ENCODE data around the gene CELF1. TPM values are rescaled to one million over a fixed set of nuclear protein-coding genes. Genes with fewer than 3 reads are reported as not detected.

CELF1 gene
- total RNA-seq (2014; rRNA removed; shearing (Covaris generic)): 60.3 and 74.4 TPM in 2 replicates
- polyA plus RNA-seq (2014; cell fraction: nucleus; rRNA removed): 94.7 and 103 TPM in 2 replicates

DNA sequence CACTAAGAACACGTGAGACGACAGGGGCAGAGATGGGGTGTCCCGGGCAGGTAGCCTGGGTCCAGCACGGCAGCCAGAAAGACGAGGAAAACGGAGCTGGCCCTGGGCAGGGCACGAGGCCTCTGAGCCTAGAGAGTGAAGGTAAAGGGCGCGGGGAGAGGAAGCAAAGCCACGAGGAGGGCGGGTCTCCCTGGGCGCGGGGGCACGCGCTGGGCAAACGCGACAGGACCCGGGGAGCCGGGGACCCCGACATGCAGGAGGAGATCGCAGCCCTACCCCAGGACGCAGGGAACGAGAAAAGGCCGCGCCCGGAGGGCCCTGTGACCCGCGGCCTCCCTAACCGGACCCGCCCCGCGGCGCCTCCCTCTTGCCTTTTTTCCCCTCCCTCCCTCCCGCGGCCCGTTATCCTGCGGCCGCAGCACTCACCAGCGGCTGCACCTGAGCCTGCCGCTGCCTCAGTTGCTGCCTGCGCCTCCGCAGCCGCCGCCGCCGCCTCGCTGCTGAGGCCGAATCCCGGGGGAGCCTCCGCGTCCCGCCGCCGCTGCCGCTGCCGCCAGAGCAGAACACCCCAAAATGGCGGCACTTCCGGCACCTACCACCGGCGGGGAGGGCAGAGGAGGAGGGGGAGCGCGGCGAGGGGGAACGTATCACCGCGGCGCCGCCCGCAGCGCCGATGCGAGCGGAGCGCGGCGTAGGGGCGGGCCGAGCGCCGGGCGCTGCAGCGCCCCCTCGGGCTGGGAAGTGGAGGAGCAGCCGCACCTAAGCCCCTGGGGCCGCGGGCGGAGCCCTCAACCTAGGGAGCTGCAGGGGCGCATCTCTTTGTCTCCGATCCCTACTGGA, at the start of gene CELF1:
Gene CELF1 (minus strand): TSS at position 567 of the 840 bp plus-strand sequence. CDS start 53,609 bp downstream, outside the sequence.
- peak; percentile 83 for DNase-seq (ENCODE audit: extremely low read depth, low read depth)

DNA sequence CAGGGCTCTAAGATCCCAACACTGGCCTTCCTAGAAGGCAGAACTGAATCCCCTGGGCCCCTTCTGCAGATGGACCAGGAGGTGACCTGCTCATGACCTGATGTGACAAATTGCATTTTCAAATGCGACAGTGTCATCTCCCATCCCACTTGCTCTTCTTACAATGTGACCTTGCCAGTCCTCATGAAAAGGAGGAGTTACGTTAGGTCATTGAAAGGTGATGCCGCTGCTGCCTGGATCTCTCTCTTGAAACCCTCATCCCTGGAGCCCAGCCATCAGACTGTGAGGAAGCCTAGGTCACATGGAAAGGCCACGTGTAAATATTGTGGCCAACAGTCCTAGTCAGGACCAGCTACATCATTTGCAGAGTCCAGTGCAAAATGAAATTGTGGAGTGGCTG, 47.0 kb upstream of the CELF1 start:
- DNase-seq (ENCODE audit: extremely low read depth, low read depth): no peak

DNA sequence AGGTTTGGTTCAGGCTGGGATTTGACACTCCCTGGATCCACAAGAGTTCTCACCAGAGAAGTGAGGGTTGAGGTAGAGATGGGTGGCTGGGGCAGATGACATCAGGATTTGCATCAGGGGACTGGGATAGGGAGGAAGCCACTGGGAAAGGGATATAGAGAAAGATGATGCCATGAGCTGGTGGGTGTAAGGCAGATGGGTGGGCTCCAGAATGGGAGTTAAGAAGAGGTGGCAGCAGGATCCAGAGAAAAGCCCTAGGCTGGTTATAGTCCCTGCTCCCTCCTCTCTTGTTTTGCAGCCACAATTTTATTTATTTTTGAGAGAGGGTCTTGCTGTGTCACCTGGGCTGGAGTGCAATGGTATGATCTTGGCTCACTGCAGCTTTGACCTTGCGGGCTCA, 43.0 kb upstream of the CELF1 start:
- no peak for DNase-seq (ENCODE audit: extremely low read depth, low read depth)

DNA sequence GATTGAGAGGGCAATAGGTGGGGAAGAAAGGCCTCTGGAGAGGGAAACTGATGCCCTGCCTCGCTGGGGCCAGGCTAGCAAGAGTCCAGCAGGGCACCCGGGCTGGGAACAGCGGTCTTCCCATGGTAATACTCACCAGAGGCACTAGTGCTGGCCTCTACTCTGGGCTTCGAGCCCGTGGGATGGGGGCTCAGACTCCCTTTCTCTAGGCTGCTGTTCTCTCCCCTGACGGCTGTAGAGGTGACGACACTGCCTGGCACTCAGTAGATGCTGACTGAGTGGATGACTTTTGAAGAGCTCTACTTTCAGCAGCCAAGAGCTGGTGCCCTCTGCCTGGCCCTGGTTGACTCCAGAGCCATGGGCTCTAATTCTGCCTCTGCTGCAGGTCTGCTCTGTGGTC, 42.1 kb upstream of the CELF1 start:
- no peak for DNase-seq (ENCODE audit: extremely low read depth, low read depth)

DNA sequence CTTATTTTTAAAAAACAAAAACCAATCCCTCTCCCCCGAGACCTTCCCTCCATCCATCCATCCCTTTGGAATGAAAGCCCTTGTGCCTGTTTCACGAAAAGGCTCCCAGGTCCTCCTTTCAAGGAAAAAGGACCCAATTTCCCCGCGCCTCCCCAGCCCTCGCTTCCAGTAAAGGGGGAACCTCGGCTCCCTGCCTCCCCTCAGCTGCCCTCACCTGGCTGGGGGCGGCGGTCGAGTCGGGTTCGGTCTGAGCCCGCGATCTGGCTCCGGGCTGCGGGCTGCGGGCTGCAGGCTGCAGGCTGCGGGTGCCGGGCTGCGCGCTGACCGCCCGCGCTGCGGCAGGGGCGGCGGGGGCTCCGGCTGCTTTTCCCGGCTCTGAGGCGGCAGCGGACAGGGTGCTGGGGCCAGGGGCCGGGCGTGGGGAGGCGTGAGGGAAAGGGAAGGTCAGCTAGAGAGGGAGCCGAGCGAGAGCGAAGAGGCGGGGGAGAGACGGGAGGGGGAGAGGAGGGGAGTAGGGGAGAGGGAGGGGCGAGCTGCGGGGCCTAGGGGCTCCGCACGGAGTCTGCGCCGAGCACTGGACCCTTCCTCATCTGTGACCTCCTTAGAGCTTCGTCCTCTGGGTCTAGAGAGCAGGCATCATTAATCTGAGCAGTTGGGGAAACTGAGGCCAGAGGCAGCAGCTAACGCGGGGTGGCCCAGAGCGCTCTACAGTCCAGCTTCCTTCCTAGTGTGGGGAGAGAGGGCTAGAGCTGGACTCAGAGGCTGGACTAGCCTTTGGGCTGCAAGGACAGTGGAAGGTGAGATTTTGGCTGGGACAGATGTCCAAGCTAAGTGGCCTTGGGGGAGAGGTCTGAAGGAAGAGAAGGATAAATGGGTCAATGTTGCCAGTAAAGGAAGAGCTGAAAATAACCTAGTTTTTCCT, 41.3 kb upstream of the CELF1 start, which contains the start of gene C1QTNF4:
Gene C1QTNF4 (minus strand): TSS at position 478 of the 922 bp plus-strand sequence. CDS start 3,601 bp downstream, outside the sequence.
- no peak for DNase-seq (ENCODE audit: extremely low read depth, low read depth)

DNA sequence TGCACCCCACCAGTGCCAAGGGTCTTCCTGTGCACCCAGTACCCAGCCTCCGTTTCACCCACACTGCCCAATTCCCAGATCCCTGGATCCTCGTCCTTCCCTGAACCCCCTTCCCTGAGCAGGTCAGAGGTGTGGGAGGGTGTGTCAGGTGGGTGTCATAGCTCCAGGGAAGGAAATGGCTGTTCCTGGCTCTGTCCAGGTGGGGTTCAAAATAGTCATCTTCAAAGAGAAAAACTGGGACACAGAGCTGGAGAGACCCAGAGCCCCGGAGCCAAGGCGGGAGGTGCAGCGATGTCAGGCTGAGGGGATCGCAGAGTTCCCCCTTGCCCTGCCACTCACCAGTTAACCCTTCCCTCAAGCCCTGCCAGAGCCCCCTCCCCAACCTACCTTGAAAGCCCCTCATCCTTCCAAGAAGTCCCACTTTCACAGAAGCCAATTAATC, 40.6 kb upstream of the CELF1 start:
- DNase-seq (ENCODE audit: extremely low read depth, low read depth): no peak

GRCh38 chr11:47592970-47593369, 40.0 kb upstream of the CELF1 start:
- DNase-seq (ENCODE audit: extremely low read depth, low read depth): no peak

- no peak for DNase-seq (ENCODE audit: extremely low read depth, low read depth)
Measured at GRCh38 chr11:47592251-47592650, 39.3 kb upstream of the CELF1 start.

DNA sequence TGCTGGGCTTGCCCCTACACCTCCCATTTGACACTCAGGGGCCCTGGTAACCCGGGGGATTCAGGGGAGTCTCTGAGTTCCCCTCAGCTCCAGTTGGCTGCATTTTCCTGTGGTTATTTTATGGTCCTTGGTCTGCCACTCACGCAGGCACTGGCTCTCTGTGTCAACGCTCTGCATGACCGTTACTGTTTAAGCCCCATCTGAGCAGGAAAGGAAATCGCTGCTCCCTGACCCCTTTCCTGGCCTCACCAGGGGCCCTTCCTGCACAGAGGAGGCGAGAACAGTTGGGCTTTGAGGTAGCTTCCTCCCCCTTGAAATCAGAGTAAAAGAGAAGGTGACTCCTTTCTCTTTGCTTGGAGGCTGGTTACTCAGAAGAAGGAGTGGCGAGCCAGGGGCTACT, 38.8 kb upstream of the CELF1 start:
- no peak for DNase-seq (ENCODE audit: extremely low read depth, low read depth)

- DNase-seq (ENCODE audit: extremely low read depth, low read depth): no peak
Measured at GRCh38 chr11:47589977-47590861, 37.3 kb upstream of the CELF1 start.

DNA sequence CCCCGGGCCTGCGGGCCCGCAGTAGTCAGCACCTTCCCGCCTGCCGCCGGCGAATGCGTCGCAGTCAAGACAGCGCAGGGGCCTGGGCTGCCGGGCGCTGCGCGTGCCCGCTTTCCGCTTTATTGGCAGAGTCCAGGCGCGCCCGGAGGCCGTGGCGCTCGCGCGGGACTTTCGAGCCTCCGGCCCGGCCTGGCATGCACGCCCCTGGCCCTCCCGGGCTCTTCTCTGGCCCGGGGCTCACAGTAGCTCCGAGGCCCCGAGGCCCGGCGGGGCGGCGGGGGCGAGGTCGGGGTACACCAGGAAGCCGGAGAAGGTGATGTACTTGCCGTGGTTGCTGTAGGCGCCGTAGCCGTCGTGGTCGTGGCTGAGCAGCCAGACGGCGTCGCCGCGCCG, 36.6 kb upstream of the CELF1 start:
- DNase-seq (ENCODE audit: extremely low read depth, low read depth): no peak

- DNase-seq (ENCODE audit: extremely low read depth, low read depth): no peak
Measured at GRCh38 chr11:47589118-47589517, 36.2 kb upstream of the CELF1 start.

GRCh38 chr11:47587723-47588326, 34.9 kb upstream of the CELF1 start:
- DNase-seq (ENCODE audit: extremely low read depth, low read depth): no peak

DNA sequence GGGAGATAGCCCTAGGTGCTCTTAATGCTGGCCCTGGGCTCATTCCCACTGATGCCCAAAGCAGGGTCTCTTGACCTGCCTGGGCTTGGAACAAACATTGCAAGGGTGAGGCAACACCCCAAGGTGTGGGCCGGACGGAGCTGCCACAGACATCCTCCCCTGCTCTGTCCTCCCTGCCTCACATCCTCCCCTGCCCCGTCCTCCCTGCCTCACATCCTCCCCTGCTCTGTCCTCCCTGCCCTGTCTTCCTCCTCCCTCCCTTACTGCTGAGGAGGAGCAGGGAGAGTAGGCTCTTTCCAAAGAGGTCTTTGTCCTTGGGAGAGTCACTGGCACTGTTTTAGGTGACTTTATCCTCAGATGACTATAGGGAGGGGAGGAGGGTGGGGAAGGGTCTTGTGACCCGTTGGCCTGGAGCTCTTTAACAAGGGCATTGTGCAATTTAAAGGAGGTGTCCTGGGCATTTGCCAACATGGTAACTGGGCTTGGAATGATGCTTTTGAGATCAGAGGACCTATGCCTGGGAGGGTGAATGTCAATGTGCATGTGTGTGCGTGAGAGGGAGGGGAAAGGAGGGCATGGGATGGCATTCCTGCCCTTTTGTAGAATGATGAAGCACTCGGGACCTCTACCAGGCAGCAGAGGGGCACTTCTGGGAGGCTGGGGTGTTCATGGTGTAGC, 34.2 kb upstream of the CELF1 start:
- DNase-seq (ENCODE audit: extremely low read depth, low read depth): no peak

GRCh38 chr11:47586098-47586855, 33.3 kb upstream of the CELF1 start, which contains the start of gene FAM180B:
TSS of gene FAM180B (plus strand) at chr11:47586678. CDS start at chr11:47586769, 91 bp downstream.
- no peak for DNase-seq (ENCODE audit: extremely low read depth, low read depth)

DNA sequence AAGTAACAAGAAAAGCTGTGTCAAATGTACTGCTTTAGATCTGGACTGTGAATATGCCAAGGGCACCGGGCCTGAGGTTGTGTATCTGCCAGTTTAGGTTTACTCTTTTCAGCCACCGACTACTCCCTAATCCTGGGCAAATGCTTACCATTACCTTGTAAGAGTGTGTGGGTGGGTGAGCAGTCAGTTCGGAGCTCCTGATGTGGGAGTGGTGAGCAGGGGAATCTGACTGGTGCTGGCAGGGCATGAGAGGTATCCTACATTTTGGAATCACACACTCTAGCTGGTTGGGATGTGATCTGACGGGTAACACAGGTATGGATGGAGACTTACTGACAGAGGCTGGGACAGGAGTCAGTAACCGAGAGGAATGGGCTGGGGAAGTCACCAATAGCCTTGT, 30.9 kb upstream of the CELF1 start:
- no peak for DNase-seq (ENCODE audit: extremely low read depth, low read depth)

- peak; percentile 76 for DNase-seq (ENCODE audit: extremely low read depth, low read depth)
Measured at GRCh38 chr11:47578524-47579494, 25.9 kb upstream of the CELF1 start, which contains the start of the genes KBTBD4 and NDUFS3. TSS of gene KBTBD4 (minus strand) at chr11:47578970. CDS start at chr11:47578951, 19 bp downstream. TSS of gene NDUFS3 (plus strand) at chr11:47579074. CDS start at chr11:47579092, 18 bp downstream.

Data from NCI-H460 (cell line).